ENCODE measurements around the gene CSMD2.

- no peak for TF ChIP-seq SIN3A (IDR thresholded peaks at IDR 0.05; ENCODE audit: borderline replicate concordance, insufficient read depth, low read length)
- TF ChIP-seq REST (IDR thresholded peaks at IDR 0.05; ENCODE audit: insufficient read depth in 1 of 2, low read depth in 2 of 2, low read length in 2 of 2): no peak
- no peak for TF ChIP-seq POLR2AphosphoS5 (IDR thresholded peaks at IDR 0.05; ENCODE audit: low read depth, low read length)
- TF ChIP-seq TAF1 (IDR thresholded peaks at IDR 0.05; ENCODE audit: borderline replicate concordance, insufficient read depth, low read length): no peak
- TF ChIP-seq FOXP2 (optimal IDR thresholded peaks at IDR 0.05; ENCODE audit: borderline replicate concordance, extremely low read depth, extremely low read length, insufficient read depth): no peak
Observed at GRCh38 chr1:33821291-33821690, 343.7 kb downstream of the CSMD2 start.

Measured in PFSK-1 (cell line).